GM18867 (cell line): Measurements from ENCODE around the gene KIF21B.

Experiments used
- ATAC-seq: cut with Tn5 transposase; IDR thresholded peaks from one replicate; pipeline ENCODE4 v1.9.1; 2021; ENCODE audit warnings: mild to moderate bottlenecking, moderate library complexity; ENCODE audit not compliant: unreplicated experiment

The KIF21B gene

GRCh38 chr1:201023517-201023902 lies at the start of gene KIF21B:
KIF21B (minus strand) TSS chr1:201023714; CDS start chr1:201023383, 331 bp downstream.
- ATAC-seq: peak; percentile 64

GRCh38 chr1:201072922-201073321 lies 49.4 kb upstream of the KIF21B start:
- ATAC-seq: no peak

GRCh38 chr1:201072149-201072548 lies 48.6 kb upstream of the KIF21B start:
- no peak for ATAC-seq

GRCh38 chr1:201069636-201070035 lies 46.1 kb upstream of the KIF21B start:
- ATAC-seq: no peak

GRCh38 chr1:201068976-201069375 lies 45.5 kb upstream of the KIF21B start:
- no peak for ATAC-seq

- no peak for ATAC-seq
These were observed 43.5 kb upstream of the KIF21B start for GRCh38 chr1:201066986-201067385.

GRCh38 chr1:201065686-201066085 lies 42.2 kb upstream of the KIF21B start:
- no peak for ATAC-seq

GRCh38 chr1:201064806-201065205 lies 41.3 kb upstream of the KIF21B start:
- ATAC-seq: no peak

GRCh38 chr1:201063145-201063544 lies 39.6 kb upstream of the KIF21B start:
- no peak for ATAC-seq

GRCh38 chr1:201062511-201063091 lies 39.1 kb upstream of the KIF21B start:
- ATAC-seq: no peak

- ATAC-seq: no peak
These were observed 38.4 kb upstream of the KIF21B start for GRCh38 chr1:201061886-201062285.

GRCh38 chr1:201061049-201061448 lies 37.5 kb upstream of the KIF21B start:
- ATAC-seq: no peak

- ATAC-seq: no peak
These were observed 37.1 kb upstream of the KIF21B start for GRCh38 chr1:201060586-201060985.

GRCh38 chr1:201059871-201060555 lies 36.5 kb upstream of the KIF21B start:
- ATAC-seq: no peak

- ATAC-seq: no peak
These were observed 35.9 kb upstream of the KIF21B start for GRCh38 chr1:201059401-201059800.

- ATAC-seq: no peak
These were observed 30.6 kb upstream of the KIF21B start for GRCh38 chr1:201054091-201054543.

- ATAC-seq: no peak
These were observed 29.8 kb upstream of the KIF21B start for GRCh38 chr1:201053155-201053860.

- ATAC-seq: no peak
These were observed 27.9 kb upstream of the KIF21B start for GRCh38 chr1:201051399-201051798.

GRCh38 chr1:201050515-201051277 lies 27.2 kb upstream of the KIF21B start:
- ATAC-seq: no peak

GRCh38 chr1:201049248-201049831 lies 25.8 kb upstream of the KIF21B start:
- no peak for ATAC-seq

- ATAC-seq: no peak
These were observed 25.0 kb upstream of the KIF21B start for GRCh38 chr1:201048521-201048920.
